ENCODE data around the gene HIF1A.
"Not testable (repeated sequence)": the region's sequence is repeated elsewhere in the genome, so short reads cannot be mapped to it uniquely, and the experiment has no call there.

Gene HIF1A

DNA sequence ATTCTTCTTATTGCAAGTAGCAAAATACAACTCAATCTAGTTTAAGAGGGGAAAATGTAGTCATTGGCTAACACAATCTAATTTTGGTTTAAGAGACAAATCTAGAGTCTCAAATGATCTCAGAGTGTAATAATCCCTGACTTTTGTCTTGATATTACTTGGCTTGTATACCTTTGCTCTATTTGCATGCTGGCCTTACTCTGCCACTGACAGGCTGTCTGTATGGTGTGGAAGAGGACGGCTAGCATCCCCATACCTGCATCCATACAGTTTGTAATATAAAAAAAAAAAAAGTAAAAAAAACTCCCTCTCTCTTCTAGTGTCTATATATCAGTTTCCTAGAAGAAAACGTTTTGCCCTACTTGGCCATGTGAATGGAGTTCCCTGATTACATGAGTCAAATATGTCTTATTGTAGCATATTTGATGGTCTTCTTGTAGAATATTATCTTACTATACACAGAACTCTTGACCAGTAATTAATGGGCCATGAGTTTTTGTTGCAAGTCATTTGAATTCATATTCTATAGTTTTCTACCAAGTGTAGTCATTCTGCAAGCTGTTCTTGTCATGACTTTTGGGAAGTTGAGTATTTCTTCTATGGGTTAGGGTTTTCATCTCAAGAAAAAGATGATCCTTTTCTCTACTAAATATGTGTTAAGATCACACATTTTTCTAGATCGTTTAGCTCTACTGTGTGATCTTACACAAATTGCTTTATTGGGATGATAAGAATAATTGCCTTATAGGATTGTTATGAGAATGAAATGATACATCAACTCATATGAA is 8.2 kb downstream of the HIF1A start:
- no peak overlapping the region for H3K27ac ChIP-seq
- no peak overlapping the region for H3K4me3 ChIP-seq

DNA sequence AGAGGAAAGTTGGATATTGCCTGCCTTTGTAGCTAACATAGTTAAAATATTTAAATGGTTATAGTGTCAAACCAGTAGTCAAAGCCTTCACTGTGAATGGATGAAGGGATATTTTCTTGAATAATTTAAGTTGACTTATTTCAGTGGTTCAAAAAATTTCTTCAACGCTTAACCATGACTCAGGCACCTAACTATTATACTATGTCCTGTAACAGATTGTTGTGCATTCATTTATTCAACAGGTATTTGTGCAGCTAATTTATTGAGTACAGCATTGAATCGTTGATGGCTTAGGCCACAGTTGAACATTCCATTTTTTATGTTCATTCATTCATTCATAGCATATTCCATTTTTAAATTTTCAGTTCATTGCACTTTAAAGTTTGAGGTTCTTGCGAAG is 9.2 kb downstream of the HIF1A start:
- no peak overlapping the region for H3K27ac ChIP-seq

DNA sequence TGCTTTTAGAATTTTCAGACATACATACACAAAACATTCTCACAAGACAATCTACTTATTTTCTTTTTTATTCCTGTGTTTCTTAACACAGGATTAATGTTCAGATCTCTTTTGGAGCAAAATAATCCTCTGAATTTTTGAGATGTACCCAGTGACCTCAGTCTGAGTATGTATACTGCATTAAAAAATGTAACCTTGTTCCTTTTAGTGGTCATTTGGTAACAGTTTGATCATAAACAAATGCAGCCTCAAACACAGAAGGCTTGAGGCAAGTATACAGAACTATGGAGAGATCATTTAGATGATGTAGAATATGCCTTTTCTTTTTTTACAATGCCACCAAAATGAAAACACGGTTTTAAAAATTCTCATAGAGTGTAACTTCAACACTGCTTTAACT is 9.7 kb downstream of the HIF1A start:
- Histone ChIP-seq H3K27ac (no peak overlapping the region), H3K4me3 (no peak overlapping the region)

More for the DNA sequence above, 9.2 kb downstream of the HIF1A start:
- no peak overlapping the region for H3K4me3 ChIP-seq

DNA sequence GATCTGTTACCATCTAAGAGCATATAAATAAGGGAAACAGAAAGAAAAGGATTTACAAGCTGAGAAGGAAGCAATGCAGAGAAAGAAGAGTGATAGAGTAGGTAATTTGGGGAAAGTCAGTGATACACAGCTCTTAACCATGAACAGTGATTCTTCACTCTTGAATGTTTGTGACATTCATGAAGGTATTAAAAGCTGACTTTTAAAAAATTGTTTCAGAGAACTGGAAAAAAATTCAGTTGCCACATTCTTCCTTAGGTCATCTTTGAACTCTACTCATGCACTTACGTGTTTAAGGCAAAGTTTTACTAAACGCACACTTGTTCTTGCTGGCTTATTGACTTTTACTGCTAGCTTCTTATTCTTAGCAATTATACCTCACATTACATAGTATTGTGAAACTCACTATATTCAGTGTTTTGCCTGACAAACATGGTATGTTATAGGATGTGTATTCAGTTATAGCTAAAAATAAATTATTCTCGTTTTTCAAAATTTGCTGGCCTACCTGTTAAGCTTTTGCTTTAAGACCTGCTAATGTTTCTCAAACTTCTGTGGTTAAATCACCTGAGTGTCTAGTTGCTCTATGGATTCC is 10.9 kb downstream of the HIF1A start:
- H3K4me3 ChIP-seq = no peak overlapping the region

DNA sequence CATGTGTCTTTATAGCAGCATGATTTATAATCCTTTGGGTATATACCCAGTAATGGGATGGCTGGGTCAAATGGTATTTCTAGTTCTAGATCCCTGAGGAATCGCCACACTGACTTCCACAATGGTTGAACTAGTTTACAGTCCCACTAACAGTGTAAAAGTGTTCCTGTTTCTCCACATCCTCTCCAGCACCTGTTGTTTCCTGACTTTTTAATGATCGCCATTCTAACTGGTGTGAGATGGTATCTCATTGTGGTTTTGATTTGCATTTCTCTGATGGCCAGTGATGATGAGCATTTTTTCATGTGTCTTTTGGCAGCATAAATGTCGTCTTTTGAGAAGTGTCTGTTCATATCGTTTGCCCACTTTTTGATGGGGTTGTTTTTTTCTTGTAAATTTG is 12.5 kb downstream of the HIF1A start:
- H3K4me3 ChIP-seq, H3K27ac ChIP-seq: not testable (repeated sequence)

More for the DNA sequence above, 10.9 kb downstream of the HIF1A start:
- H3K27ac ChIP-seq = no peak overlapping the region

DNA sequence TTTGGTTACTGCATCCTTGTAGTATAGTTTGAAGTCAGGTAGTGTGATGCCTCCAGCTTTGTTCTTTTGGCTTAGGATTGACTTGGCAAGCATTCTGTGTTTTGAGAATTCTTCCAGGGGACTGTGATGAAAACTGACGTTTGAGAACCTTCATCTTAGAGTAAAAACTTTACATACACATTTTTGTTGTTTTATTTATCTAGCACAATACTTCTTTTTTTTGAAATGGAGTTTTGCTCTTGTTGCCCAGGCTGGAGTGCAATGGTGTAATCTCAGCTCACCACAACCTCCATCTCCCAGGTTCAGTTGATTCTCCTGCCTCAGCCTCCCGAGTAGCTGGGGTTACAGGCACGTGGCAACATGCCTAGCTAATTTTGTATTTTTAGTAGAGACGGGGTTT is 13.4 kb downstream of the HIF1A start:
- not testable (repeated sequence) for H3K27ac ChIP-seq, H3K4me3 ChIP-seq

DNA sequence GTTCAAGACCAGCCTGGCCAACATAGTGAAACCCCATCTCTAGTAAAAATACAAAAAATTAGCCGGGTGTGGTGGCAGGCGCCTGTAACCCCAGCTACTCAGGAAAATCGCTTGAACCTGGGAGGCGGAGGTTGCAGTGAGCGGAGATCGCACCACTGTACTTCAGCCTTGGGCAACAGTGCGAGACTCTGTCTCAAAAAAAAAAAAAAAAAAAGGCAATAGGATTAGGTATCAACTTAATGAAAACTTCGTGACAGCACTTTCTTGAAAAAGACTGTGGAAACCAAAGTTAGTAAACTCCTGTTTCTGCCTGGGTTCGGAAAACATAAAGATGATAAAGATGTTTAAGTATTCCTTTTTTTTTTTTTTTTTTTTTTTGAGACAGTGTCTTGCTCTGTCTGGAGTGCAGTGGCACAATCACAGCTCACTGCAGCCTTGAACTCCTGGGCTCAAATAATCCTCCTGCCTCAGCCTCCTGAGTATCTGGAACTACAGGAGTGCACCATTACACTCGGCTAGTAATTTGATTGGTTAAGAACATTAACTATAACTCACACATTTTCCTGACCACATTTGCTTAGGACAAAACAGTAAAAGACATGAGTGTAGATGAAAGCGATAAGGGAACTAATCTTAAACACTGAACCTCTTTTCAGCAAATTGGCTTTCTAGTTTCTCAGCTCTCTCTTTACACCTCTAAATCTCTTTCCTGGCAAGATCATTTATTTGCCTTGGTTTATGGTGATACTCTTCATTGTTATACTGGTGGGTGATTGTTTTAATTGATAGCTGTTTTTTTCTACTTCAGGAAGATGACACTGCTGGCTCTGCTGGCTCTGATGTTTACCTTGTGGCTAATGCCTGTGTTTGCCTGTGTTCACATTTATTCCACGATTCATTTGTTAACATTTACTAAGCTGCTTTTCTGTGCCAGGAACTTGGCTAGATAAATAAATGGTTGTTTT is 15.8 kb downstream of the HIF1A start:
- Histone ChIP-seq H3K27ac (no peak overlapping the region), H3K4me3 (no peak overlapping the region)

DNA sequence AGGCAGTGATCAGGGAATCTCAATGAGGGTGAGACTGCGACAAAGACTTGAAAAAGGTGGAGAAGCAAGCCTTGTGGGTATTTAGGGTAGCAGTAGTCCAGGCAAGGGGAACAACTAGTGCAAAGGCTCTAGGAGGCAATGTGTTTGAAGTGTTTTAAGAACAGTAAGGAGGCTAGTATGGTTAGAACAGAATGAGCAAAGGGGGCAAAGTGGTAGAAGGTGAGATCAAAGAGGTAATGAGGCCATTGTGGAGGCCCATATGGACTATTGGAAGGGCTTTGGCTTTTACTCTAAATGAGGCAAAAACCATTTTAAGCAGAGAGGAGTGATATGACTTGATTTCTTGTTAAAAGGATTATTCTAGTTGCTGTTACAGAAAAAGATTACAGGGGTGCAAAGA is 16.8 kb downstream of the HIF1A start:
- Histone ChIP-seq H3K4me3 (no peak overlapping the region), H3K27ac (peak overlapping the region in 1 of 21 experiments; percentile 6)

DNA sequence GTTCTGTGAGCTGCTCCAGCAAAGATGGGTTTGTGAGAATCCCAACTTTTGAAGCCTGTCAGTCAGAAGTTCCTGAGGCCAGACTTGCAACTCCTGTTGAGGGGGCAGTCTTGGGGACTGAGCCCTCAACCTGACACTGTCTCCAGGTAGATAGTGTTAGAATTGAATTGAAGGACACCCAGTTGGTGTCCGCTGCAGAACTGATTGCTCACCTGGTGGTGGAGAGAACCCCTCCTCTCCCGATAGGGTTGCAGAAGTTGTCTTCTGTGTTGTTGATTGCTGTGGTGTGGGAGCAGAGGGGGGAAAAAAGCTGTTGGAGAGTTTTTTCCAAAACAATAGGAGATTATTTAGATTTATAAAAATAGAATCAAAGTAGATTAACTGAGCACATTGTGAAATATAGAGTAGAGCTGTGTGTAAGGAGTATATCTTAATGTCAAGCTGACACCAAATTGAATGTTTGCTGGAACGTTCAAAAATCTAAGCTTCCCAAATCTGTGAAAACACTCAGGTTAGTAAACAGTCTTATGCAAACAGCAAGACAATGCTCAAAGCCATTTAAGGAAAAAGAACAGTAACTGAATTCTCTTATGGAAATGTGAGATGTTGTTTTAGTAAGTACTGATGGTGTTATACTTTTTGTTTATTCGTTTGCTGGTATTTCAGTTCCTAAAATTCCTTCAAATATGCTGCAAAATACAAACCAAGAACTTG is 18.6 kb downstream of the HIF1A start:
- Histone ChIP-seq H3K4me3 (no peak overlapping the region), H3K27ac (no peak overlapping the region)

DNA sequence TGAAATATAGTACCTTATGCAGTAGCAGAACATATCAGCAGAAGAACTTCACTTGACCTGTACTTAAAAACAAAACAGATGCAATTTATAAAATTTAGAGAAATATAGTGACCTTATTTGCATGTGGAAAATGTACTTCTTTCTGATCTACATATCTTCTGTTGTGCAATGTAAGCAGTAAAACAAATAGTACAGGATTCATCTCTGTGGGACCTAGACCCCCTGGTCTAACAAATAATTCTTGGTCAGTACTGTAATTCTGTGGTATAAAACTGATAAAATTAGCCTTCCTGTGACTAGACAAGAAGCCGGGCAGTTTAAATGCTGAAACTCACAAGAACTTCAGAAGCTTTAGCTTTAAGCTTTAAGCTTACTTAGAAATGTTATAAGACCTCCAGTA is 21.6 kb downstream of the HIF1A start:
- H3K4me3 ChIP-seq = no peak overlapping the region
- H3K27ac ChIP-seq = peak overlapping the region in 1 of 21 experiments; percentile 3

DNA sequence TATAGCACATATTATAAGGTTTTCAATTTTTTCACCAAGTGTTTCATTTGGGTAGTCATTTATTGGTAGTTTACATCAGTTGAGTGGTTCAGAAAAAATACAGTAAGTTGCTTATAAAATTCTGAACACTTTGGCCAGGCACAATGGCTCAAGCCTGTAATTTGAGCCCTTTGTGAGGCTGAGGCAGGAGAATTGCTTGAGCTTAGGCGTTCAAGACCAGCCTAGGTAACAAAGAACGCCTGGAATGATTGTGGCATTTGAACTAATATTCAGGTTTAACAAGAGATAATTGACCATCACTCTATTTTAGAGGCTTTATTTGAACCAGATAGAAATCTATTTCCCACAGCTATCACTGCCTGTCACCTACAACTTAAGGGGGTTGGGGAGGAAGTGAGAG is 22.7 kb downstream of the HIF1A start:
- H3K4me3 ChIP-seq = no peak overlapping the region
- H3K27ac ChIP-seq = peak overlapping the region in 1 of 21 experiments; percentile 19

DNA sequence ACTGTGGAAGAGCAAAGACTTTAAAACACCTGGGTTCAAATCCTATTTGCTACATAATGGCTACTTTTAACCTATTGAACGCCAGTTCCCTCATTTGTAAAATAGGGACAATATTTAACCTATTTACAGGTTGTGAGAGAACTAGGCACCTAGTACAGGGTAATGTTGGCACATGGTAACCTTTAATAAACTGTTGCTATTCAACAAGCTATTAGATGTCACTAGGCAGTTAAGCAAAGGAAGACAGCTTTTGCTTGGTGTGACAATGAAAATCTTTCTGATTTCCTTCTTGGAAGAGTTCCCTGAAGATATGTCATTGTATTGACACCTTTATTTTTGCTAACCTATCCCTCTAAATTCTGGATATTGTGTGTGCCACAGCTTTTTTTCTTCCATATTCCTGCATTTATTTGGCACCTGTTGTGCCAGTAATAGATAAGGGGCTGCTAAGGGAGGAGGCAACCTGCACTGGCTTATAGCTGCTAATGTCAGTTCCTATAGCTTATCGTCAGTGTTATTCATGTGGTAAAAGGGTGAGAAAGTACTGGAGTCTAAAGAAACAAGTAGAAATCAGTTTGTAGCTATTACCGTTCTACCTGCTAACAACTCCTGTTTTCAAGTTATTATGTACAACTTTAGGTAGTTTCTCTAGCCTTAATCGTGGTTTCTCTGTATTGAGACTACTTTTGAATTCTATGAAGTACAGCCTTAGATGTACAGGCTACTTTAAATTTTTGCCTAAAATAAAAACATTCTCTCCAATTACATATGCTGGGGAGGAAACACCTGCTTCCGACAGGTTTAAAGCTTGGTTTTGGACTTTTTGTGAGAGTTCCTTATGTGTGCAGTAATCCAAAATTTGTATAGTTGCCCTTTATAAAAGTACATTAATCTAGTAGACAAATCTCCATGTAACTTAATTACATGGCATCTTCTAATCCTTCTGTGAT is 24.3 kb downstream of the HIF1A start:
- H3K4me3 ChIP-seq = no peak overlapping the region
- H3K27ac ChIP-seq = peak overlapping the region in 3 of 21 experiments; percentile 6 to 12 (median 8)

DNA sequence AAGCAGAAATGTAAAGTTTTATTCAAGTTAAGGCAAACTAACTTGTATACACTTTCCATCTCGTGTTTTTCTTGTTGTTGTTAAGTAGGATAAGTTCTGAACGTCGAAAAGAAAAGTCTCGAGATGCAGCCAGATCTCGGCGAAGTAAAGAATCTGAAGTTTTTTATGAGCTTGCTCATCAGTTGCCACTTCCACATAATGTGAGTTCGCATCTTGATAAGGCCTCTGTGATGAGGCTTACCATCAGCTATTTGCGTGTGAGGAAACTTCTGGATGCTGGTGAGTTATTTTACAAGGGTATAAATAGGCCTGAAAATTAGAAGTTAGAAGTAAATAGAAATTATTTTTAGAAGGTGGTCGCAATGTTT is 25.0 kb downstream of the HIF1A start:
- Histone ChIP-seq H3K27ac (peak overlapping the region in 1 of 21 experiments; percentile 12), H3K4me3 (no peak overlapping the region)

DNA sequence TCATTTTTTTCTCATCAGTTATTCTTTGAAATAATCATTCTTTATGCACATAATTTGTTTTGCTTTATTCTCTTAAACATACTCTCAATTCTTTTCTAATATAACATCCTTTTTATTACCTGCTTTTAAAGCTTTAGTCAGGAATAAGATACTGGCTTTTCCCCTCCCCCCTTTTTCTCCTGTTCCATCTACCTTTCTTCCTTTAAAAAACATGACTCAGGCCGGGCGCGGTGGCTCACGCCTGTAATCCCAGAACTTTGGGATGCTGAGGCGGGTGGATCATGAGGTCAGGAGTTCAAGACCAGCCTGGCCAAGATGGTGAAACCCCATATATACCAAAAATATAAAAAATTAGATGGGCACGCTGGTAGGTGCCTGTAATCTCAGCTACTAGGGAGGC is 25.4 kb downstream of the HIF1A start:
- Histone ChIP-seq H3K27ac (peak overlapping the region in 1 of 21 experiments; percentile 12), H3K4me3 (no peak overlapping the region)

DNA sequence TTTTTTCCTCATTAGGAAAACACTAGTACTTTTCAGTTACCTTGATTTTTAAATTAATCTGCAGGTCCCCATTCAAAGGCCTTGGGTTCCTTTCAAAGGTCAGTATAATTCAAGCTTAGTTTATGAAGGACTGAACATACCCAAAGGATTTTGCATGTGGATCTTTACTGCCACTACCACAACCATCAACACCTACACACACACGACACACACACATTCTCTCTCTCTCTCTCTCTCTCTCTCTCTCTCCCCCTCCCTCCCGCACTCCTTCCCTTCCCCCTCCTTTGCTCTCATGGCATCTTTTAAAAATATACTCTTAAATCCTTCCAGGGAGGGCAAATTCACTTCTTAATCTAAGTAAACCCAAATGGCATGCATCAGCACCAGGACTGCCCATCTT is 28.8 kb downstream of the HIF1A start:
- H3K27ac ChIP-seq = no peak overlapping the region
- no peak overlapping the region for H3K4me3 ChIP-seq

DNA sequence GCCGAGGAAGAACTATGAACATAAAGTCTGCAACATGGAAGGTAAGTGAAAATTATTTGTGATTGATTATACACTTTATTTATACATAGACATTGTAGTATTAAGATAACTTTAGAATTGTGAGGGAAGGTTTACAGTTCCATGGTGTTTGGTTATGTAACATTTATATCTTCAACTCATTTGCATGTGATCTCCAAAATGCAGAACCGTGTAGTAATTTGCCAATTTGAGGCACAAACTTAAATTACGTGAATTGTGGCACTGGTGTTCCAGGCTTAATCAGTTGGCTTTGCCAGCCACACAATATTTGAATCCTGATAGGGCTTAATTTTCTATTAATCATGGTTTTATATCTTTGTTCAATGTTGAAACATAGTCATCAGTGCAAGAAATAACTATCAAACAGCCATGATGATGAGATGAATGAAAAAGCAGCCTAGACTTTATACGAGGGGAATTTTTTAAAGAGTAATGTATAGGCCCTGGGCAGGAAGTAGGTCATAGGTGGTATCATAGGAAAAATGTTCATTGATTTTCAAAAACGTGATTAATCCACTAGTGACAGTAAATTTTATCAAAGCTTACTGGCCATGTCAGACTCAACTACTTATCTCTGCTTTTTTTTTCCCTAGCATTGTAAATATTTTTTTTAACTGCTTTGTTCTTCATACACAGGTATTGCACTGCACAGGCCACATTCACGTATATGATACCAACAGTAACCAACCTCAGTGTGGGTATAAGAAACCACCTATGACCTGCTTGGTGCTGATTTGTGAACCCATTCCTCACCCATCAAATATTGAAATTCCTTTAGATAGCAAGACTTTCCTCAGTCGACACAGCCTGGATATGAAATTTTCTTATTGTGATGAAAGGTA is 31.7 kb downstream of the HIF1A start:
- H3K4me3 ChIP-seq = no peak overlapping the region
- H3K27ac ChIP-seq = no peak overlapping the region

DNA sequence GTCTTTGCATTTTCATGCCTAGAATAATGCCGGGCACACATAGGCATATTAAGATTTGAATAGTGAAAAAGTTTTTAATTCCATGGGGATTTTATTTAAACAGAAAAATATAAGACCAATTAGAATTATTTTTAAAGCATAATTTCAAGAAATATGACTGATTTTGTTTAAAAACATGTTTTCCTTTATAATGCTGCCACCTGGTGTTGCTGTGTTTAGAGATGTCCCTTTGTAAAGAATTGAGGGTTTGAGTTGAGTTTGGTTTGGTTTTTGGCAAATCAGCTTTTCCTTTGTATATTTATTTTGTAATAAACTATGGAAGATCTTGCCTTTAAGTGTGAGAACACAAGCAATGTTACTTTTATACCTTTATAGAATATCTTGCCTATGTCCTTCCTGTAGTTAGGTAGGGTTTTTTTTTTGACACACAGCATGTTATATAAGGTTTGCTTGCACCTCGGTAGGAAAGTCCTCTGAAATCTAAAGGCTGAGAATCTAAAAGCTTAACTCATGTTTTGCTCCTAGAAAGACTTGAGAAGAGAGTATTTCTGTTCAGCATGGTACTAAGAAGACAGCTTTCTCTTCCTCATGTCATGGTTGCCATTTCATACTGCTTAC is 35.6 kb downstream of the HIF1A start:
- Histone ChIP-seq H3K4me3 (no peak overlapping the region), H3K27ac (peak overlapping the region in 6 of 21 experiments; percentile 8 to 45 (median 12))

Data from skin epidermis (tissue), 12 donors.